Mesendoderm (in vitro differentiated cells): ENCODE results near the gene GABRR2.

Experiments
- DNase-seq: peaks from one replicate; pipeline ENCODE4 v3.0.0; 2013
- H2AK5ac ChIP-seq: 2 replicates; pipeline ENCODE4 v1.6.1; 2013; ENCODE audit warnings: low read length, inconsistent platforms
- H2BK120ac ChIP-seq: 2 replicates; pipeline ENCODE4 v1.6.1; 2013; ENCODE audit warnings: low read depth, mild to moderate bottlenecking, low read length, moderate library complexity, mixed read lengths
- H2BK15ac ChIP-seq: replicated peaks from 2 replicates; pipeline ENCODE4 v1.6.1; 2013; ENCODE audit warnings: low read depth, mild to moderate bottlenecking, moderate library complexity
- H2BK5ac ChIP-seq: 2 replicates; pipeline ENCODE4 v1.6.1; 2013; ENCODE audit warnings: low read length, inconsistent platforms
- H3K18ac ChIP-seq: 2 replicates; pipeline ENCODE4 v1.6.1; 2013; ENCODE audit warnings: mild to moderate bottlenecking, low read length, mixed read lengths
- H3K23ac ChIP-seq: one replicate; pipeline ENCODE4 v1.6.1; 2013; ENCODE audit warnings: low read length
- H3K27ac ChIP-seq: 2 replicates; pipeline ENCODE4 v1.5.1; 2013; ENCODE audit warnings: low read depth, mild to moderate bottlenecking, inconsistent platforms, low read length, moderate library complexity
- H3K27me3 ChIP-seq: 2 replicates; pipeline ENCODE4 v1.6.1; 2013; ENCODE audit warnings: low read length, control low read depth, mild to moderate bottlenecking, inconsistent platforms; ENCODE audit not compliant: insufficient read depth, poor library complexity
- H3K36me3 ChIP-seq: 2 replicates; pipeline ENCODE4 v1.6.1; 2013; ENCODE audit warnings: low read length, inconsistent platforms; ENCODE audit not compliant: control insufficient read depth, insufficient read depth
- H3K4ac ChIP-seq: one replicate; pipeline ENCODE4 v1.6.1; 2013; ENCODE audit warnings: low read depth, mild to moderate bottlenecking, low read length, moderate library complexity
- H3K4me1 ChIP-seq: 2 replicates; pipeline ENCODE4 v1.6.1; 2013; ENCODE audit warnings: low read depth, low read length, inconsistent platforms; ENCODE audit not compliant: control insufficient read depth
- H3K4me2 ChIP-seq: 2 replicates; pipeline ENCODE4 v1.6.1; 2013; ENCODE audit warnings: low read length
- H3K4me3 ChIP-seq: 2 replicates; pipeline ENCODE4 v1.5.1; 2013; ENCODE audit warnings: mild to moderate bottlenecking, low read length
- H3K56ac ChIP-seq: one replicate; pipeline ENCODE4 v1.6.1; 2013; ENCODE audit warnings: low read length
- H3K79me1 ChIP-seq: 2 replicates; pipeline ENCODE4 v1.6.1; 2013; ENCODE audit warnings: low read length, inconsistent platforms
- H3K79me2 ChIP-seq: 2 replicates; pipeline ENCODE4 v1.6.1; 2013; ENCODE audit warnings: mild to moderate bottlenecking, low read length; ENCODE audit not compliant: control insufficient read depth, insufficient read depth
- H3K9ac ChIP-seq: 2 replicates; pipeline ENCODE4 v1.6.1; 2013; ENCODE audit warnings: low read length, inconsistent platforms
- H4K5ac ChIP-seq: one replicate; pipeline ENCODE4 v1.6.1; 2013; ENCODE audit warnings: low read length
- H4K8ac ChIP-seq: one replicate; pipeline ENCODE4 v1.6.1; 2013; ENCODE audit warnings: low read depth, mild to moderate bottlenecking, control low read depth, low read length, moderate library complexity
- WGBS: extraction: QIAGEN DNeasy Blood & Tissue Kit; methylation state at CpG from one replicate; pipeline ENCODE4 v1.1.7; 2013; ENCODE audit warnings: low lambda C conversion rate, missing lambda C conversion rate; ENCODE audit not compliant: insufficient coverage; ENCODE audit errors: extremely low coverage; 5-methylcytosine and 5-hydroxymethylcytosine counted together

The GABRR2 gene

DNA sequence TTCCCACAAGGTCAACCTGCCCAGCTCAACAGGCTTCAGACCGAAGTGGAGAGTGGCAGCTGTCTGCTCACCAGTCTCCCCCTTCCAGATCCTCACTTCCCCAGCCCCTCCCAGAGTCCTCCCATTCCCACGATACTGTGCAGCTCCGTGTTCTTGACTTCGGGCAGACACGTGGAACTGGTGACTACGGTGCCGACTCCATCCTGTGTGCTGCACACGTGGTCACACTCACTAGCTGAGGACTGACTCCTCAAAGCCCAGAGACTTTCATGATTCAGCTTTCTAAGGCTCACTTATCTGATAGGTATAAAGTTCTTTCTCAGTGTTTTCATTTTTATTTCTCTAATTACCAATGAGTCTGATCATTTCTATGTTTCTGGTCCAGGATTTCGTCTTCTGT, 32.4 kb downstream of the GABRR2 start:
- no peak for DNase-seq
- no peak overlapping the region for H2BK120ac ChIP-seq

DNA sequence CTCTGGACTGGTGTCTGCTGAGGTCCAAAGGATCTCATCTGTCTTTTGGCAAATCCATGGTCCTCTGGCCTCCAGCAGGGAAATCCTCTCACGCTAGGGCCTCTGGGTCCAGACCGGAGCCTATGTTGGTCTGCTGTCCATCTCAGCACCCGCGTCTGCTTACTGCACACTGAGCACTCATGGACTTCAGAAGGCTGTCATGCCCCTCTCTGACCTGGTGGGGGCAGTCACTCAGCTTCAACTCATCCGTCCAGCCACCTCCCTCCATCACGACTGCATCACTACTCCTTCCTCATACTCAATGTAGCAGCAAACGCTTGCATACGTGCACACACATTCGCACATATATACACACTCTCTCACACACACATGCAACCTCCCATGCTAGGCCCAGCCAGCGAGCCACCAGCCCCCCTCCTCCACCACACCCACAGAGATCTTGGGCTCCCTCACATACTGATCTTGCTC, 33.3 kb downstream of the GABRR2 start:
- H3K56ac ChIP-seq = no peak overlapping the region
- H3K27me3 ChIP-seq = no peaks in the 10 kb centered on the region
- peak; percentile 87 for DNase-seq
- H3K4ac ChIP-seq = no peak overlapping the region
- WGBS = no CpG with 5 or more reads among the region's 10 CpGs
- H3K4me1 ChIP-seq = no peaks in the 10 kb centered on the region
- no peaks in the 10 kb centered on the region for H3K79me1 ChIP-seq
- H4K8ac ChIP-seq = no peak overlapping the region
- no peaks in the 10 kb centered on the region for H3K79me2 ChIP-seq
- no peak overlapping the region for H3K18ac ChIP-seq
- no peak overlapping the region for H2BK5ac ChIP-seq
- H3K36me3 ChIP-seq = no peaks in the 10 kb centered on the region
- H3K23ac ChIP-seq = no peak overlapping the region
- H3K4me3 ChIP-seq = no peak overlapping the region
- no peak overlapping the region for H3K4me2 ChIP-seq
- no peak overlapping the region for H3K27ac ChIP-seq
- no peak overlapping the region for H2AK5ac ChIP-seq
- H2BK15ac ChIP-seq = no peak overlapping the region
- no peak overlapping the region for H2BK120ac ChIP-seq
- no peak overlapping the region for H4K5ac ChIP-seq
- no peak overlapping the region for H3K9ac ChIP-seq

More for the DNA sequence above, 32.4 kb downstream of the GABRR2 start:
- no peak overlapping the region for H3K4me3 ChIP-seq
- no peak overlapping the region for H2AK5ac ChIP-seq
- no peak overlapping the region for H3K56ac ChIP-seq
- no peak overlapping the region for H3K4ac ChIP-seq
- H3K23ac ChIP-seq = no peak overlapping the region
- H3K79me1 ChIP-seq = no peaks in the 10 kb centered on the region
- no peak overlapping the region for H3K27ac ChIP-seq
- H3K79me2 ChIP-seq = no peaks in the 10 kb centered on the region
- H3K27me3 ChIP-seq = no peaks in the 10 kb centered on the region
- no peak overlapping the region for H3K4me2 ChIP-seq
- H3K36me3 ChIP-seq = no peaks in the 10 kb centered on the region
- WGBS = no CpG with 5 or more reads among the region's 9 CpGs
- no peak overlapping the region for H2BK15ac ChIP-seq
- no peak overlapping the region for H4K8ac ChIP-seq
- H3K4me1 ChIP-seq = no peaks in the 10 kb centered on the region
- H4K5ac ChIP-seq = no peak overlapping the region
- no peak overlapping the region for H3K9ac ChIP-seq
- no peak overlapping the region for H3K18ac ChIP-seq
- H2BK5ac ChIP-seq = no peak overlapping the region

DNA sequence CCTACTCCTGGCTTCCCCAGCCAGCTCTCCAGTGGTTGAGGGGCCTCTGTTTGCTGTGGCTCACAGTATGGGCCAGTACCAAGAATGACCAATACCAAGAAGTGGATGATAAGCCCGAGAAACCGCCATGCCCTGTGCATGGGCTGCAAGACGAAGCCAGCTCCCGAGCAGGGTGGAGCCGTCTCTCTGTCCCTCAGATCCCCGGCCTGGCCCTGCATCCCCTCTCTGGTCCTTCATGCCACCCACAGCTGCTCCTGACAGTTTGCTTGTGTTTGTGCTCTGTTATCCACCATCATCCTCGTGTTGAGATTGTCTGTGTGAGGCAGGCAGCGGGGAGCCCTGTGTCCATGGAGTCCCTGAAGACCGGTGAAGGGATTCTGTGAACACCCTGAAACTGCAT, 36.1 kb downstream of the GABRR2 start:
- H3K18ac ChIP-seq = no peak overlapping the region
- H3K79me1 ChIP-seq = no peaks in the 10 kb centered on the region
- H3K4me3 ChIP-seq = no peak overlapping the region
- H2BK15ac ChIP-seq = no peak overlapping the region
- H2AK5ac ChIP-seq = no peak overlapping the region
- H3K56ac ChIP-seq = no peak overlapping the region
- DNase-seq = no peak
- no peaks in the 10 kb centered on the region for H3K79me2 ChIP-seq
- no CpG with 5 or more reads among the region's 9 CpGs for WGBS
- H4K8ac ChIP-seq = no peak overlapping the region
- H3K4ac ChIP-seq = no peak overlapping the region
- H3K36me3 ChIP-seq = no peaks in the 10 kb centered on the region
- no peak overlapping the region for H3K4me2 ChIP-seq
- H2BK5ac ChIP-seq = no peak overlapping the region
- no peak overlapping the region for H3K27ac ChIP-seq
- no peaks in the 10 kb centered on the region for H3K27me3 ChIP-seq
- H2BK120ac ChIP-seq = no peak overlapping the region
- no peak overlapping the region for H4K5ac ChIP-seq
- H3K23ac ChIP-seq = no peak overlapping the region
- H3K4me1 ChIP-seq = no peaks in the 10 kb centered on the region
- H3K9ac ChIP-seq = no peak overlapping the region

DNA sequence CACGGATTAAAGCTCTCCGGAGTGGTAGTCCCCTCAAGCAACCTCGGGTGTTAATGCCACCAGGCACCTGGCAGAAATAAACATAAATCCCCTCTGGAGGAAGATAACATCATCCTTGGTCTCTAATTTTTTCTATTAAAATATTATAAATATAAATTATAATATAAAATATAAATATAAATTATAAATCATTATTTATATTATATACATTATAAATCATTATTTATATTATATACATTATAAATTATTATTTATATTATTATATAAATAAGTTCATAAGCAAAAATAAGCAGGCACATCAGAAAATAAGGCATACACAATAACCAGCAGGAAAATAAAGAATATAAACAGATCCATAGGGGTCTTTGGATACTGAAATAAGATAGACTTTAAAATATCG, 39.2 kb downstream of the GABRR2 start:
- Histone ChIP-seq H3K18ac (no peak overlapping the region), H3K27ac (no peak overlapping the region), H2BK5ac (no peak overlapping the region), H3K4me3 (no peak overlapping the region), H3K4ac (no peak overlapping the region), H3K4me2 (no peak overlapping the region), H2BK15ac (no peak overlapping the region), H4K5ac (no peak overlapping the region), H2BK120ac (no peak overlapping the region), H3K79me2 (no peaks in the 10 kb centered on the region), H3K9ac (no peak overlapping the region), H3K56ac (no peak overlapping the region), H3K23ac (no peak overlapping the region), H3K79me1 (no peaks in the 10 kb centered on the region), H4K8ac (no peak overlapping the region), H3K4me1 (no peaks in the 10 kb centered on the region), H3K36me3 (no peaks in the 10 kb centered on the region), H3K27me3 (no peaks in the 10 kb centered on the region), H2AK5ac (no peak overlapping the region)
- no CpG with 5 or more reads among the region's 4 CpGs for WGBS
- no peak for DNase-seq

DNA sequence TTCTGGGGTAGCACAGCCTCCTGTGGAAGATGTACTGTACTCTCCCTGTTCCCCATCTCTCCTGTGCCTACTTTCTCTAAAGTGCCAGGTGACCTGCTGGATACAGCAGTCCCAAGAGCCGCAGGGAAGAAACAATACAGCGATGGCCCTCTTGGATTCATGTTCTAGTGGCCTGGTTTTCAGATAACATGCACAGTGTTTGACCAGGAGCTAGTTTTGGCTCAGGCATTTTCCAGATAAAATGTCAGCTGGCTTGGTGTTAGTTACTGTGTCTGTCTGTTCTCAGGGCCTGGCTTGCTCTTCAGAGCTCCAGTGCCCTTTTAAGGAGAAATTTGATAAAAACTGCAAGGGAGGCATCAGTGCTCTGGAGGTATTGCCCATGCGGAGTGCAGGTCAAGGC, 41.3 kb downstream of the GABRR2 start:
- no peak overlapping the region for H3K23ac ChIP-seq
- H3K4me2 ChIP-seq = no peak overlapping the region
- no peak overlapping the region for H2BK15ac ChIP-seq
- no peaks in the 10 kb centered on the region for H3K36me3 ChIP-seq
- DNase-seq = no peak
- H3K56ac ChIP-seq = no peak overlapping the region
- no peaks in the 10 kb centered on the region for H3K79me2 ChIP-seq
- no peaks in the 10 kb centered on the region for H3K79me1 ChIP-seq
- H3K27ac ChIP-seq = no peak overlapping the region
- H3K4me3 ChIP-seq = no peak overlapping the region
- H4K8ac ChIP-seq = no peak overlapping the region
- no peak overlapping the region for H3K4ac ChIP-seq
- H2BK120ac ChIP-seq = no peak overlapping the region
- WGBS = no CpG with 5 or more reads among the region's 3 CpGs
- H3K4me1 ChIP-seq = no peaks in the 10 kb centered on the region
- H3K9ac ChIP-seq = no peak overlapping the region
- H3K27me3 ChIP-seq = no peaks in the 10 kb centered on the region
- no peak overlapping the region for H2BK5ac ChIP-seq
- no peak overlapping the region for H3K18ac ChIP-seq
- no peak overlapping the region for H4K5ac ChIP-seq
- no peak overlapping the region for H2AK5ac ChIP-seq

DNA sequence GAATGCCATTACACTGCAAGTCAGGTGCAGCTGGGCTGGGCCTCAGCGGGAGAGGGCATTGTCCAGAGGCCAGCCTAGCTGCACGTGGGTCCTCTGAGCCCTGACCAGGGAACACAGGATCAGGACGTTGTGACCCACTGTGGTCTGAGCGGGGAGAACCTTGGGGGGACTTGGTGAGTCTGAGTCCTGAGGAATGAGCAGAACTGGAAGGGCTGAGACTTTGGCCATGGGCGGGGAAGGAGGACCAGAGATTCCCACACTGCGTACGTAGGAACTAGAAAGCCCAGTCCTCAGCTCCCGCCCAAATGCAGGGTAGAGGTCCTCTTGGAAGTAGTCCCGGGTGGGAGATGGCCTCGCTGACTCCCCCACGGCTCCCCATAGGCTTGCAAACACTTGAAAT, 42.5 kb downstream of the GABRR2 start:
- Histone ChIP-seq H4K8ac (no peak overlapping the region), H3K36me3 (no peaks in the 10 kb centered on the region), H3K4me1 (no peaks in the 10 kb centered on the region), H3K4me3 (no peak overlapping the region), H2BK5ac (no peak overlapping the region), H2BK120ac (no peak overlapping the region), H3K9ac (no peak overlapping the region), H2BK15ac (no peak overlapping the region), H3K4ac (no peak overlapping the region), H3K79me1 (no peaks in the 10 kb centered on the region), H3K27ac (no peak overlapping the region), H3K27me3 (no peaks in the 10 kb centered on the region), H2AK5ac (no peak overlapping the region), H4K5ac (no peak overlapping the region), H3K79me2 (no peaks in the 10 kb centered on the region), H3K56ac (no peak overlapping the region), H3K23ac (no peak overlapping the region), H3K18ac (no peak overlapping the region), H3K4me2 (no peak overlapping the region)
- no peak for DNase-seq
- WGBS = no CpG with 5 or more reads among the region's 11 CpGs
